CMK (cell line): Measurements from ENCODE around the gene DUS1L.

Experiments used
- DNase-seq: peaks from one replicate; pipeline ENCODE4 v3.0.0-alpha.2; 2010; ENCODE audit warnings: low read depth

Gene DUS1L

GRCh38 chr17:82100502-82101298 lies 35.1 kb upstream of the DUS1L start:
- no peak for DNase-seq

GRCh38 chr17:82098939-82099763 lies 33.5 kb upstream of the DUS1L start:
- DNase-seq = peak; percentile 54

GRCh38 chr17:82098169-82098938 lies 32.8 kb upstream of the DUS1L start, which contains the start of gene FASN:
TSS of gene FASN (minus strand) at chr17:82098236. CDS start at chr17:82096445, 1,791 bp downstream.
- peak; percentile 88 for DNase-seq

- no peak for DNase-seq
These were observed 32.2 kb upstream of the DUS1L start for GRCh38 chr17:82097919-82098168.

GRCh38 chr17:82097184-82097918 lies 31.7 kb upstream of the DUS1L start:
- DNase-seq = peak; percentile 45

- no peak for DNase-seq
These were observed 31.1 kb upstream of the DUS1L start for GRCh38 chr17:82096709-82097183.

GRCh38 chr17:82095777-82096708 lies 30.4 kb upstream of the DUS1L start:
- DNase-seq = no peak

- DNase-seq = no peak
These were observed 29.6 kb upstream of the DUS1L start for GRCh38 chr17:82094931-82095776.

GRCh38 chr17:82092995-82093751 lies 27.6 kb upstream of the DUS1L start:
- no peak for DNase-seq

DNA sequence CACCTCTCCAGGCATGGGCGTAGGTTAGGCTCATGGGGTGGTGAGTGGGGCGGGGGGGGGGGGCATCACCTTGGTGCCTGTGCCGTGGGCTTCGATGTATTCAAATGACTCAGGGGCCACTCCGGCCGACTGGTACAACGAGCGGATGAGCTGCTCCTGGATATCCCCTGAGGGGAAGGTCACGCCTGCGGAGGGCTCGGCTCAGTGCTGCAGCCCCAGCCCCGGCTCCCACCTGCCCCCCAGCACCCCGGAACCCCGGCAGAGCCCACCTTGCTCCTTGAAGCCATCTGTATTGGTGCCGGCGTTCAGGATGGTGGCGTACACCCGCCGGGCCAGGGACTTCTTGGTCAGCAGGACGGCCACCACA lies 27.0 kb upstream of the DUS1L start:
- no peak for DNase-seq

DNA sequence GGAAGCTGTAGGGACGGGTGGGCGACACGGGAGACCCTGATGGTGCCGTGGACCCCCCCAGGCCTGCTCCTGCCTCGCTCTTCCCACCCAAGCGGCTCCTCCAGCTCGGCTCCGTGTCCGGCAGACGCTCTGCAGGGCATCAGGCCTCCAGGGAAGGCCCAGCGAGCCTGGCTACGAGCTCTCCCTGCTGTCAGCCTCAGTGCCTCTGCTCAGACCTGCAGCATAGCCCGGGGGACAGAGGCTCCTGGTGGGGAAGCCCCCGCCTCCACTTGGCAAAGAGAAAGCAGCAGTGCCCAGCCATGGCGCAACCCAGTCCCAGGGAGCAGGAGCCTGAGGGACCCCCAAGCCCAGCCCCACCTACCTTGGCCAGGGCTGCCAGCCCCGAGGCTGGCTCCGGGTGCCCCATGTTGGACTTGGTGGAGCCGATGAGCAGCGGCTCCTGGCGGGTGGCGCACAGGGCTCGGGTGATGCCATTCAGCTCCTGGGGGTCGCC lies 26.5 kb upstream of the DUS1L start:
- DNase-seq = no peak

- no peak for DNase-seq
These were observed 25.9 kb upstream of the DUS1L start for GRCh38 chr17:82091264-82092066.

- no peak for DNase-seq
These were observed 25.1 kb upstream of the DUS1L start for GRCh38 chr17:82090549-82091263.

GRCh38 chr17:82089723-82090548 lies 24.3 kb upstream of the DUS1L start:
- no peak for DNase-seq

DNA sequence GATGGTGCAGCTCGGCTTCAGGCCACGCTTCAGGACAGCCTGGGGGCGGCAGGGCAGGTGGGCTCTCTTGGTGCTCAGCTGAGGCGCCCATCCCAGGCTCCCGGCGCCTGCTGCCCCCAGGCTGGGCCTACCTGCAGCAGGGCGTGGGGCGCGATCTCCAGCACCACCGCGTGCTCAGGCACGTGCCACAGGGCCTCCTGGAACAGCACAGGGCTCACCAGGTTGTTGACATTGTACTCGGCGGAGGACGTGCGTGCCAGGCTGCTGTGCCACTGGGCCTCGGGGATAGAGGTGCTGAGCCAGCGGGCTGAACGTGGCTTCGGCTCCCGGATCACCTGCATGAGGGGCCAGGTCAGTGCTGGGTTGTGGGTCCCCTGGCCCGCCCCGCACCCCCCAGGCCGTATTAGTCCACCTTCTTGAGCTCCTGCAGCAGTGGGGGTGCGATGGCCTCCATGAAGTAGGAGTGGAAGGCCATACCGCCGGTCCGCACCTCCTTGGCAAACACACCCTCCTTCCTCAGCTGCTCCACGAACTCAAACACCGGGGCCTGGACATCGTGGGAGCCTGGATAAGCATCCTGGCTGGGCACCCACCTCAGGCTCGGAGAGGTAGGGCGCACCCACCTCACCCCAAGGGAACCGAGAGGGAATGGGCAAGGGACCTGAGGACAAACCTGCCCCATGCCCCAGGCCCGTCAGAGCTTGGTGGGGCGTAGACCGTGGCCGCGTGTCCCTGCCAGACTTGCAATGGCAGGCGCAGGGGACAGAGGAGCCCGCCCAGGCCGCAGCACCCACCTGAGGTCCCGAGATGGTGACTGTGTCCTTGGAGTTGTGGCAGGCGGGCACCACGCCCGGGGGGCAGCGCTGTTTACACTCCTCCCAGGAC lies 23.5 kb upstream of the DUS1L start:
- DNase-seq = no peak
